ENCODE results near the gene UGT2A3.

GRCh38 chr4:68953056-68953596 is 1.5 kb upstream of the UGT2A3 start:
- TF ChIP-seq FOXM1 (IDR thresholded peaks at IDR 0.05; ENCODE audit: borderline replicate concordance, low read depth) (no peak), EP300 (IDR thresholded peaks at IDR 0.05; ENCODE audit: borderline replicate concordance) (no peak), MAX (IDR thresholded peaks at IDR 0.05) (no peak), YY1 (IDR thresholded peaks at IDR 0.05; ENCODE audit: low read depth) (no peak), USF1 (IDR thresholded peaks at IDR 0.05) (no peak), RAD21 (IDR thresholded peaks at IDR 0.05; ENCODE audit: low read depth) (no peak), EGR1 (IDR thresholded peaks at IDR 0.05) (no peak), CEBPB (IDR thresholded peaks at IDR 0.05) (no peak), ZBTB7A (IDR thresholded peaks at IDR 0.05; ENCODE audit: low read depth) (no peak), TAF1 (IDR thresholded peaks at IDR 0.05; ENCODE audit: low read depth) (no peak), NFIC (IDR thresholded peaks at IDR 0.05) (no peak), CREB1 (IDR thresholded peaks at IDR 0.05; ENCODE audit: low read depth) (no peak), TEAD4 (IDR thresholded peaks at IDR 0.05) (no peak)
- TF ChIP-seq, protein P1, sequence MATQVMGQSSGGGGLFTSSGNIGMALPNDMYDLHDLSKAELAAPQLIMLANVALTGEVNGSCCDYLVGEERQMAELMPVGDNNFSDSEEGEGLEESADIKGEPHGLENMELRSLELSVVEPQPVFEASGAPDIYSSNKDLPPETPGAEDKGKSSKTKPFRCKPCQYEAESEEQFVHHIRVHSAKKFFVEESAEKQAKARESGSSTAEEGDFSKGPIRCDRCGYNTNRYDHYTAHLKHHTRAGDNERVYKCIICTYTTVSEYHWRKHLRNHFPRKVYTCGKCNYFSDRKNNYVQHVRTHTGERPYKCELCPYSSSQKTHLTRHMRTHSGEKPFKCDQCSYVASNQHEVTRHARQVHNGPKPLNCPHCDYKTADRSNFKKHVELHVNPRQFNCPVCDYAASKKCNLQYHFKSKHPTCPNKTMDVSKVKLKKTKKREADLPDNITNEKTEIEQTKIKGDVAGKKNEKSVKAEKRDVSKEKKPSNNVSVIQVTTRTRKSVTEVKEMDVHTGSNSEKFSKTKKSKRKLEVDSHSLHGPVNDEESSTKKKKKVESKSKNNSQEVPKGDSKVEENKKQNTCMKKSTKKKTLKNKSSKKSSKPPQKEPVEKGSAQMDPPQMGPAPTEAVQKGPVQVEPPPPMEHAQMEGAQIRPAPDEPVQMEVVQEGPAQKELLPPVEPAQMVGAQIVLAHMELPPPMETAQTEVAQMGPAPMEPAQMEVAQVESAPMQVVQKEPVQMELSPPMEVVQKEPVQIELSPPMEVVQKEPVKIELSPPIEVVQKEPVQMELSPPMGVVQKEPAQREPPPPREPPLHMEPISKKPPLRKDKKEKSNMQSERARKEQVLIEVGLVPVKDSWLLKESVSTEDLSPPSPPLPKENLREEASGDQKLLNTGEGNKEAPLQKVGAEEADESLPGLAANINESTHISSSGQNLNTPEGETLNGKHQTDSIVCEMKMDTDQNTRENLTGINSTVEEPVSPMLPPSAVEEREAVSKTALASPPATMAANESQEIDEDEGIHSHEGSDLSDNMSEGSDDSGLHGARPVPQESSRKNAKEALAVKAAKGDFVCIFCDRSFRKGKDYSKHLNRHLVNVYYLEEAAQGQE (IDR thresholded peaks at IDR 0.05; ENCODE audit: low read depth) = no peak

Measured in Ishikawa (cell line).